A204.1 (cell line): ENCODE measurements around the gene APOL3.
"Not testable (repeated sequence)": the region's sequence is repeated elsewhere in the genome, so short reads cannot be mapped to it uniquely, and the experiment has no call there.

Experiments used
- FAIRE-seq: peaks from 2 replicates; lab custom pipeline; 2012; peaks lifted over from hg19 to GRCh38; lab: Jason Lieb, UNC

Gene APOL3

GRCh38 chr22:36134182-36134581 lies 26.4 kb downstream of the APOL3 start:
- FAIRE-seq, result no peak

- no peak for FAIRE-seq
Measured at GRCh38 chr22:36131907-36132306, 28.6 kb downstream of the APOL3 start.

GRCh38 chr22:36129486-36130388 lies 30.8 kb downstream of the APOL3 start:
- no peak for FAIRE-seq

- FAIRE-seq, result no peak
Measured at GRCh38 chr22:36129071-36129470, 31.5 kb downstream of the APOL3 start.

GRCh38 chr22:36125994-36126531 lies 34.5 kb downstream of the APOL3 start:
- no peak for FAIRE-seq

- no peak for FAIRE-seq
Measured at GRCh38 chr22:36125434-36125833, 35.1 kb downstream of the APOL3 start.

- FAIRE-seq, result no peak
Measured at GRCh38 chr22:36124666-36125065, 35.9 kb downstream of the APOL3 start.

- FAIRE-seq, result peak; percentile 90
Measured at GRCh38 chr22:36123673-36124630, 36.6 kb downstream of the APOL3 start.

- not testable (repeated sequence) for FAIRE-seq
Measured at GRCh38 chr22:36120621-36121351, 39.8 kb downstream of the APOL3 start.

- no peak for FAIRE-seq
Measured at GRCh38 chr22:36117053-36117554, 43.5 kb downstream of the APOL3 start.

- no peak for FAIRE-seq
Measured at GRCh38 chr22:36116127-36116526, 44.4 kb downstream of the APOL3 start.

- no peak for FAIRE-seq
Measured at GRCh38 chr22:36113121-36113520, 47.4 kb downstream of the APOL3 start.

GRCh38 chr22:36111316-36111715 lies 49.2 kb downstream of the APOL3 start:
- FAIRE-seq, result no peak

GRCh38 chr22:36110306-36110881 lies 50.2 kb downstream of the APOL3 start:
- FAIRE-seq, result no peak

- no peak for FAIRE-seq
Measured at GRCh38 chr22:36107436-36107835, 53.1 kb downstream of the APOL3 start.

- no peak for FAIRE-seq
Measured at GRCh38 chr22:36106910-36107309, 53.6 kb downstream of the APOL3 start.

GRCh38 chr22:36104988-36105387 lies 55.6 kb downstream of the APOL3 start:
- no peak for FAIRE-seq

GRCh38 chr22:36104435-36104834 lies 56.1 kb downstream of the APOL3 start:
- FAIRE-seq, result no peak

GRCh38 chr22:36103891-36104290 lies 56.7 kb downstream of the APOL3 start:
- FAIRE-seq, result no peak

GRCh38 chr22:36102995-36103394 lies 57.6 kb downstream of the APOL3 start:
- no peak for FAIRE-seq

GRCh38 chr22:36101756-36102155 lies 58.8 kb downstream of the APOL3 start:
- FAIRE-seq, result no peak
